ENCODE results near the gene DIP2C.
"Not testable (repeated sequence)": the region's sequence is repeated elsewhere in the genome, so short reads cannot be mapped to it uniquely, and the experiment has no call there.

The DIP2C gene

DNA sequence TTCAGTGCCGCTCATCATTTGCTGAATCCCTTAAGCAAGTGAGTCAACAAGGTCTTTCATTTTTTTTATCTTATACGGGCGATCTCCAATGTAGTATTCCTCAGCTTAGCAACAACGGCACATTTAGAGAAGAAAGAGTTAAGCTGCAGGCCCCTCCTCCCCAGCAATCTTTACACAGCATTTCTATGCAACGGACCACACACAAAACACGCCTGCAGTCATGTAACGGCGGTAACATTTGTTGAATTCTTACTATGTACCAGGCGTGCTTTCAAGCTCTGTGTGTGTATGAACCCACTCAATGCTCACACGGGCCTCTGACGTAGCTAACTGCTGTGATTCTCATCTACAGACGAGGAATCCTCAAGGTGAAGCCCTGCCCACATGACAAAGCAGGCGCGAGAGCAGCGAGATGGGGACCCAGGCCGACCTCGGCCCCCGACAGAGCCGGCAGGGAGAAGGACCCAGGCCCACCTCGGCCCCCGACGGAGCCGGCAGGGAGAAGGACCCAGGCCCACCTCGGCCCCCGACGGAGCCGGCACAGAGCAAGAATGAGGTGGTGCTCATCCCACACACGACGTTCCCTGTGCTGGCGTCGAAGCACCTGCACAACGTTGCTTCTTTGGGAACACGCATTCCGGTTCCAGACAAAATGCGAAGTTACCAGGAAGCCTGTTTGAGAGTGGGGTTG lies 313.5 kb downstream of the DIP2C start:
- DNase-seq (ENCODE audit: low spot score) = no peak

DNA sequence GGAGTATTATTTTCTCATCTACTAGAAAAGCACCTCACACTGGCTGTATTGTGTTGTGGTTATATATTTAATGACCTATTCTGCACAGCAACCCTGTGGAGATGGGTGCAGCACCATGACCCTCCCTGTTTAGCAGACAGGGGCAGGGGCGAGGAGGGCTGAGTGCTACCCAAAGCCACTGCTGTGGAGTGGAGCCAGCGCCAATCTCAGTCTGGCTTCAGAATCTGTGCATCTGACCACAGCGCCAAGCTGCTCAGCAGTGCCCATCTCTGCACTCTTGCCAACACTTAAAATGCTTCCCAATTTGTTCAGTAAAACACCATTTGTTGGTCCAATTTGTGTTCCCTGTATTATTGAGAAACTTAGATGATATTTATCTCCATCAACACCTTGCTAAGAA lies 315.1 kb downstream of the DIP2C start:
- DNase-seq (ENCODE audit: low spot score) = no peak

DNA sequence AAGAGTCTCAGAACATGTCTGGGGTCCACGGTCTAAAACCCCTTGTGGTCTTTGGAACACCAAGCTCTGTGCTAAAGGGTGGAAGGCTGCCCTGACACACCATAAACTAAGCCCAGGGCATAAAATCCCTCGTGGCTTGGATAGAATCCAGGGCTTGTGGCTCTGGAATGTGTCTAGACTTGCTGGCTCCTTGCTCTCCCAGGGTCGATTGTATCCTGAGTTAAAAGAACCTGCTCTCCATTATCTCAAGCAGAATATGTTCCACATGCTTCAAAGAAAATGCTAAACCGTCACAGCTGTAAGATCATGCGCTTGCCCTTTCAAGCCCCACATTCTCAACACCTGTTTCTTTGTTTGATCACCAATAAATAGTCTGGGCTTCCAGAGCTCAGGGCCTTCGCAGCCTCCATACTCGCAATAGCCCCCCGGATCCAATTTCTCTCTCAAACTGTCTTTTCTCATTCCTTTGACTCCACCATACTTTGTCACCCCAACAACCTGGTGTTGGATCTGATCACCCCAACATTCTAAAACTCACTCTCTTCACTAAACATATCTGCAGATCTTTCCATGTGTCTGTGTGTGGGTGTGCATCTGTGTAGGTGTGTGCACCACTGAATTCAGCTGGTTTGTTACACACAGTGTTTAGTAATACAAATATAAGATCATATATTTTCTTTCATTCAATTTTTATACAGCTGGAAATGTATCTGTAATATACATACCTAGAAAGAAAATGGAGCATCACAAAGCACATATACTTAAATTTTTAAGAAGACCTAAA lies 315.8 kb downstream of the DIP2C start:
- DNase-seq (ENCODE audit: low spot score) = peak; percentile 49

DNA sequence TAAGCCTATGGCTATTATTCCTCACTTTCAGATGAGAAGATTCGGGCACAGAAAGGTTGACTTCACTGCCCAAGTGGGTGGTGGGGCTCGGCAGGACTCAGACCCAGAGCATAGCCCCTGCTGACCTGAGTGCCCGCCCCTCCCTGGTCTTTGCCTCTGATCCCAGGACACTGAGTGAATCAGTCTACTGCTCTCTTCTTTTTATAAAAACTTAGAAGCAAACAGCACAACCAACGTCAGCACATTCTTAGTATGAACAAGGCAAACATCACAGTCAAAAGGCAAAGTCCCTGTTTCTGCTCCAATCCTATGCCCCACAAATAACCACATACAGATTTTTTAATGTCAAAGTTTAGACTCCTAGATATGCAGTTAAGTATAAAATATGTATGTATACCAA lies 316.5 kb downstream of the DIP2C start:
- no peak for DNase-seq (ENCODE audit: low spot score)

DNA sequence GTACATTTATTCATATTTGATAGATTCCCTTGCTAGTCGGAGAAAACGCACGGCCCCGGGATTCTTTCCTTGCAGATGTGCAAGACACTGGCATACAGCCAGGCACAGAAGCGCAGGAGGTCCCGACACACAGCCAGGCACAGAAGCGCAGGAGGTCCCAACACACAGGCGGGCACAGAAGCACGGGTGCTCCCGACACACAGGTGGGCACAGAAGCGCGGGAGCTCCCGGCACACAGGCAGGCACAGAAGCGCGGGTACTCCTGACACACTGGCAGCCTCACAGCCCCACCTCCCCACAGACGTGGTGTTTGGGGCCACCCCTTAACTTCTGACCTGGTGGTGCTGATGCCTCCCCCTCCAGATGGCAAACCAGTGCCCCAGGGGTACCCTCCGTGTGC lies 316.9 kb downstream of the DIP2C start:
- DNase-seq (ENCODE audit: low spot score) = no peak

DNA sequence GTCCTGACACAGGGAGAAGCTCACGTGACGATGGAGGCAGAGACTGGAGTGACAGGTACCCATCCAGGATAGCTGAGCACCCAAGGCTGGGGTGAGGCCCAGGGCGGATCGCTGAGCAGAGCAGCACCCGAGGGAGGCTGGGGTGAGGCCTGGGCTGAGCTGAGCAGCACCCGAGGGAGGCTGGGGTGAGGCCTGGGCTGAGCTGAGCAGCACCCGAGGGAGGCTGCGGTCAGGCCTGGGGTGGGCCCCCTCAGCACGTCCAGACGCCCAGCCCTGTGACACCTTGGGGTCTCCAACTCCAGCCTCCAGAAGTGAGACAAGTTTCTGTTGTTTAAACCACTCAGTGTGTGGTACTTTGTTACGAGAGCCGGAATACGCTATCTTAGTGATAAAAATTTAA lies 318.0 kb downstream of the DIP2C start:
- DNase-seq (ENCODE audit: low spot score) = no peak

DNA sequence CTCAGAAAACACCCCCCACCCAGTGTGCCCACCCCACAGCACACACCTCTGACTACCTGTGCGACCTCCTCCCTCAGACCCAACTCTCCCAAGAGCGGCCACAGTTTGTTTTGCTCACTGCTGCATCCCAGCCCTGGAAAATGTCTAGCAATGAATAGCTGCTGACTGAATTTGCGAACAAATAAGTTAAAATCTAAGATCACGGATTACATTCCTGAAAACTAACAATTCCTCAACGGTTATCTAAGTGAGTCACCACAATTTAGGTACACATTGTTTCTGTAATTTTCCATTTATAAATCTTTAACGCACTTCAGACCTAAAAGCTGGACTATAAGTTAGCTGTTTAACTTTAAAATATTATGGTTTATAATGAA lies 319.0 kb downstream of the DIP2C start:
- DNase-seq (ENCODE audit: low spot score) = no peak

DNA sequence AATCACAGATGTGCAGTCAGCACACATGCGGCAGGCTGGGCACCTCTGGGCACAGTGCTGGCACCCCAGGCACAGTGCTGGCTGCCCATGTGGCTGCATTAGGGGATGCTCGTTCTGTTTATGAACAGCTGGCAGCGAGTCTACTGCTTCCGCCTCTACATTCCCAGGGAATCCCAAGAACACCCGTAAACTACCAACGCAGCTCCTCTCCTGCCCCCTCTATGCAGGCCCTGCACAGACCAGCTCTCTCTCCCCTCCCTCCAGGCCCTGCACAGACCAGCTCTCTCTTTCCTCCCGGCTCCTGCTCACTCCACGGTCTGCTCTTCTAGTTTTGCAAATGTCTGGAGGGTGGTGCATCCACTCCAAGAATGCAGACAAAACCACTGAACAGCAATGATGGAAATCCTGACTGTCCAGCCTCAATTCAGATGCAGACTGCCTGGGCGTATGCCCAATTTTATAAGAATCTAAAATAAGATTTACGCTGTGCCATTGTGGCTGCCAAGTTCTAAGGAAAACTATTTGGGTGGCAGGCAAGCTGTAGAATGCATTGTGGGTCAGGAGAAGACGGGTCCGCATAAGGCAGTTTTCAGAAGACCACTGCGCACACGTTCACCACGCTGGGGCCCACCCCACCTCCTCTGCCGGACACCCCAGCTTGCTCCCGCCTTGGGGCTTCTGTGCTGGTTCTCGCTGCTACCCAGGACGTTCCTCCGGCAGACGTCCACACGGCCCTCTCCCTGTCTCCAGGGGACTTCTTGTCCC lies 319.6 kb downstream of the DIP2C start:
- no peak for DNase-seq (ENCODE audit: low spot score)

DNA sequence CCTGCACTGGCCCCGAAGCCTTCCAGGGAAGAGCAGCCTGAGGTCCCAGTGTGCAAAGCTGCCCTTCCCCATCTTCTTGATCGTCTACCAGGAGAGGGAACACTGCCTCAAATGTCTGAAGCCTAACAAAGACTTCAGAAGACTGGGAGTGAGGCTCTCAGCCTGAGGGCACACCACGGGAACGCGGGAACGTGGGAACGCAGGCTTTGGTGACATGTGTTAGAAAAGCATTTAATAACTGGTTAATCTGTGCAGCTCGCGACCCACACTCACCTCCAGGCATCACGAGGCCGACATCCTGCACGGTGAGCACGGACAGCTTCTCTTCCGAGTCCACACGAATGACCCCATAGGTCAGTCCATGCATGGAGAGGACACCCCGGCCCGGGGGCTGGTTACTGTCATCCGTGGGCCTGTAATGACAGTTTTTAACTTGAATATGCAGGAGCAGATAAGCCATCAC lies 320.2 kb downstream of the DIP2C start:
- DNase-seq (ENCODE audit: low spot score) = no peak

DNA sequence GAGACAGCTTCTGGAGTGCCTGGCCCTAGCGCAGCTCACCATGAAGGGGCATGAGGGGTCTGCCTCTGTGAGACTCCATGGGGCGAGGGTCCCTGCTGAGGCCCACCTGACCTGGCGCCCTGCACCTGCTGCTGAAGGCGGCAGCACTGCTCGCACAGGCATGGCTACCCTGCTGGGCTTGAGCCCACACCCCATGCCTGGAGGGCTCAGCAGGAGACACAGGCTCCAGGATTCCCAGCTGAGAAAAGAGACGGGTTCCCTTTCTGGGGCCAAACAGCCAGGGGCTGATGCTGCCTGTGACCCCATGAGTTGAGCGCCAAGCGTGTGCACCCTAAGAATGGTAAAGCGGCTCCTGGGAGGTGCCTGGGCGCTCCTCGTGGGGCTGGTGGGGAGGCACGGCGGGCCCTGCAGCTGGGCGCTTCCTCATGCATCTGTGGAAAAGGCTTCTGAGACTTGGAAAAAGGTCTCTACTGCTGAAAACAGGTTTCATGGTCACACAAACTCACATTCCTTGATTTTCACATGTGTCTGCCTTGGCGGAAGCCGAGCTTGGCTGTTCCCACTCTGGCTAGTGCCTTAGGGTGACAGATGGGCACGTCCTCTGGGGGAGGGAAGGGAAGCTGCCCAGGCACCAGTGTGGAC lies 320.8 kb downstream of the DIP2C start:
- DNase-seq (ENCODE audit: low spot score) = no peak

DNA sequence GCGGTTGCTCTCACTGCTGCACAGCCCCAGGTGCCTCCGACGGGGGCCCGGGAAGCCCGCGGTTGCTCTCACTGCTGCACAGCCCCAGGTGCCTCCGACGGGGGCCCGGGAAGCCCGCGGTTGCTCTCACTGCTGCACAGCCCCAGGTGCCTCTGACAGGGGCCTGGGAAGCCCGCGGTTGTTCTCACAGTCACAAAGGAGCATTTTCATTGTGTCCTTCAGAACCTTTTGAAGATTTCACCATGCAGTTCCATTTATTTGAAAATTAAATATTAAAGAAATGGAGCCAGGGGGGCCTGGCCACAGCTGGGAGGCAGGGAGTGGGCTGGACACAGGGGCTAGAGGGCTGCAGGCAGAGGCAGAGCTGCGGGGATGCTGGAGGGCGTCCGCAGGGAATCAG lies 321.4 kb downstream of the DIP2C start:
- not testable (repeated sequence) for DNase-seq (ENCODE audit: low spot score)

DNA sequence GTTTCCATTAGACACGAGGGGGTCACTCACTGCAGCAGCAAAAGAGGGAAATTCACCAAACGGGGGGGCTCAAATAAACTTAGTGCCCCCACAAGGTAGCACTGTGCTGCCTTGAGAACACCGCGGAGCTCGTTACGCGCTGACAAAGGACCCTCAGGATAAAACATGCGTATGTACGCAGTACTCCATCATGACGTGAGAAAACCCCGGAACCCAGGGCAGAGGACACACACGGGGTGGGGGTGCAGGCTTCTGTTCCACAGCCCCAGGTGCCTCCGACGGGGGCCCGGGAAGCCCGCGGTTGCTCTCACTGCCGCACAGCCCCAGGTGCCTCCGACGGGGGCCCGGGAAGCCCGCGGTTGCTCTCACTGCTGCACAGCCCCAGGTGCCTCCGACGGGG lies 321.8 kb downstream of the DIP2C start:
- DNase-seq (ENCODE audit: low spot score) = no peak

DNA sequence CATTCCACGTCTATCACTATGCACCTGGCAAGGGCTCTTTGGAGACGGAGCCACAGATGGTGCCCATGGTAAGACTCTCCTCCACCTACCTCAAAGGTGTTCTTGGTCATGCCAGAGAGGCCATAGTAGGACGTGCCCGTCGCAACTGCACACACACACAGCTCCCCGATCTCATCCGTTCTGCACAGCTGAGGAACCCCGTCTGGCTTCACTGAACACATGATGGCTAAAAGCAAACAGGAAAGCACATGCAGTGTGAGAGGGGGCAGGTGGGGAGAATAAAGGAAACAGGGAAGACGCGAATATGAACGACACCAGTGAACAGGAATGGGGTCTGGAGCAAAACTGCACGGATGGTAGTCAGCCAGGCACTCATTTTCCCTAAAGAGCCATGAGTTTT lies 323.3 kb downstream of the DIP2C start:
- DNase-seq (ENCODE audit: low spot score) = no peak

DNA sequence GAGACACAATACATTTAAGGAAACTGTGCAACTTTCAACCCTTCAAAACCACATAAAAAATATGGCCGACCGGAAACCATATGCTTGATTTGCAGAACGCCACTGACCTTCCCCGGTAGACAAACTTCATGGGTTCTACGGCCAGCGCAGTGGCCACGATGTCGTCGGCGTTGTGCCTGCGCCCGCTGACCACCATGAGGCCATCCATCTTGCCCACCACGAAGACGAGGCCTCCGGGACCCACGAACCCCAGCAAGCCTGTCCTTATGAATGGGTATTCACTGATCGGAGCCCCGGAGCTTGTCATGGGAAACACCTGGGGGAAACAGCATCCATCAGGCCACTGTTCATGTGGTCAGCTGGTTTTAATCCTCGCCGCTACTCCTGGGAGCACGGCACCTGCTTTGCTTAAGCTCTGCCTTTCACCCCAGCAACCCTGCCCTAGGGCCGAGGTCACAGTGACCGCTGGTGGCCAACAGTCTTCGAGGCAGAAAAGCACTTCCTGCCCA lies 325.1 kb downstream of the DIP2C start:
- DNase-seq (ENCODE audit: low spot score) = no peak

DNA sequence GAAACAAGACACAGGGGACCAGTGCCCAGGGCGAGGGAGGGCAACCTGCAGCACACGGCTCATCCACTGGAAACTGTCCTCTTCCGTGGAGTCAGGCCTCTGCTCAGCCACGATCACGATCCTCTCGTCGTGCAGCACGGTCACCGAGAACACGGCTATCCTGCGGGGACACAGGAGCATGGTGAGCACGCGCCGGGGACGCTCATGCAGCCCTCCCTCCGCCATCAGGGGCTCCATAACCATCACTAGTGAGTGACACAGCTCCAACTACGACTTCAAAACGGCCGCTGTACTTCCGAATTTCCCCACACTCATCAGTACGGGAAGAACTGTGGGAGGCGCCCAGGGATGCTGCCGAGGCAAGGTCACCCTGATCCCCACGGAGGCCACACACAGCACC lies 326.3 kb downstream of the DIP2C start:
- no peak for DNase-seq (ENCODE audit: low spot score)

DNA sequence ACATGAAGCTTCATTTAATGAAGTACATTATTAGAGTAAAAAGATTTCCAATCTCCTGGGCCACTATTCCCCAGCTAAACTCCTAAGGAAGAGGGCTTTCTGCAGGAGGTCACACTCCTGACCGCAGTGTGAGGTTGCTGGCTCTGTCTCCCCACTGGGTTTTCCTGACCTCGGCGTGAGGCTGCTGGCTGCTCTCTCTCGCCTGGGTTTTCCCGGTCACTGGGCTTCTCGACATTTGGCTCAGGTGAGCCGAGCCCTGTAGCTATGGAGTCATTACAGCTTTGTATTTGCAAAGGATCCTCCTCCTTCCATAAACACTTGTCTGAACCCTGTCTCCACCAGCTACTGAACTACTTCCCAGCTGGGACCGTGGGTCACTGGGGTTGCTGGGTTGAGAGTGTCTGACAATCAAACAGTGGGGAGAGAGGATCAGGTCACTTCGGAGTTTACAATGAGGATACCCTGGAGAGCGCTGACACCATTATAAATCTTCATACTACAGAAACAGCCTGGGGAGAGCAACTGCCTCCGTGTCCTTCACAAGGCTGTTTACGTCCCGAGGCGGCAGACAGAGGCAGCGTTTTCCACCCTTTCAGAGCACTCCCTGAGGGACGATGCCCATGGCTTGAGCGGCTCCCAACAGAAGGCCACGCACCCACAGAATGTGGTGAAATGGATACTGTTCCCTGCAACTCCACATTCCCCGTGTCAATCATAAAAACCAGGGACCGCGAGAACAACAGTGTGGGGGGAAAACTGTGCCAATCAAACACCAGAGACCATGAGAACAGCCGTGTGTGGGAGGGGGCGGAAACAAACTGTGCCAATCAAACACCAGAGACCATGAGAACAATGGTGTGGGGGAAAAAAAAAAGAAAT lies 328.0 kb downstream of the DIP2C start:
- DNase-seq (ENCODE audit: low spot score) = no peak

DNA sequence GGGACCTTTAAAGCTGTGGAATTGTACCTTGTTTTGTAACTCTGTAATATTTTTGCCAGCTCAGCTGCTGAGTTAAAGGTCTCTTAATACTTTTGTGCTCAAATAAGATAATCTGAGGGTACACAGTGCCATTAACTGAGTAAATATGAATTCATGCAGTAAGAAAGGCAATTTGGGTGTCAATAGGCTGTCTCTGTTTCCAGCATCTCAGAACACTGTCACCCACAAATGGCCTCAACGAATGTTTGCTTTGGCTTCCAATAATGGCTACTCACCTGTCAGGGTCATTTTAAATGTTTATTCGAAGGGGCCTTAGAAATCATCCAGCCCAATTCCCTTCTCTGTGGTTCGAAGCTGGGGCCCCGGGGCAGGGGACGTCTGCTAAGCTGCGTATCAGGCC lies 328.8 kb downstream of the DIP2C start:
- no peak for DNase-seq (ENCODE audit: low spot score)

DNA sequence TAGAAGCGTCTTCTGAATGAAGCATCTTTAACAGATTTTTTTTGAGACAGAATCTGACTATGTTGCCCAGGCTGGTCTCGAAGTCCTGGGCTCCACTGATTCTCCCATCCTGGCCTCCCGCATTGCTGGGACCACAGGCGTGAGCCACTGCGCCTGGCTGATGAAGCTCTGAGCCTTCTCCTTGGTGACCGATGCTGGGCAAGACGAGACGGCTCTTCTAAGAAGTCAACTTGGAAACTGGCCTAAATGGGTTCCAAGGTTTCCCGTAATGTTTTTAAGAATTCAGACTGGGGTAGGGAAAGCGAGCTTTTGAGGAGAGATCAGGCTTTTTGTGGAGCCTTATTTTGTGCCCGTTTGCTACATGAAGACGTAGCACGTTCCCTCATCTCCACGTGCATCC lies 329.7 kb downstream of the DIP2C start:
- DNase-seq (ENCODE audit: low spot score) = no peak

DNA sequence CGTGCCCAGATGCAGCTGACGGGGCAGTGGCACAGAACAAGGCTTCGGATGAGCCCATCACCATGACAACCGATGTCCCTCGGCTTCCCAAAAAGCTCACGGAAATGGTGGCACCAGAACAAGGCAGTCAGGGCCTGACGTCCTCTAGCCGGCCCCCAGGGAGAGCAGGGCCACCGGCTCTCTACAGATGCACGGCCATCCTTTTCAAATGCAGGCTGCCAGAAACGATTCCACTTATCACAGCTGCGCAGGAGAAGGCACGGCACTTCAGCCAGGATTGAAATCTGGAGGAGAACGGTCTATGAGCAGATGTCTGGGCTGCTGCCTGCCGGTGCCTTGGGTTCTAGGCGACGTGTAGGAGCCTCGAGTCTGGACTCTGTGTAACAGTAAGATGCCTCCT lies 330.4 kb downstream of the DIP2C start:
- DNase-seq (ENCODE audit: low spot score) = no peak

DNA sequence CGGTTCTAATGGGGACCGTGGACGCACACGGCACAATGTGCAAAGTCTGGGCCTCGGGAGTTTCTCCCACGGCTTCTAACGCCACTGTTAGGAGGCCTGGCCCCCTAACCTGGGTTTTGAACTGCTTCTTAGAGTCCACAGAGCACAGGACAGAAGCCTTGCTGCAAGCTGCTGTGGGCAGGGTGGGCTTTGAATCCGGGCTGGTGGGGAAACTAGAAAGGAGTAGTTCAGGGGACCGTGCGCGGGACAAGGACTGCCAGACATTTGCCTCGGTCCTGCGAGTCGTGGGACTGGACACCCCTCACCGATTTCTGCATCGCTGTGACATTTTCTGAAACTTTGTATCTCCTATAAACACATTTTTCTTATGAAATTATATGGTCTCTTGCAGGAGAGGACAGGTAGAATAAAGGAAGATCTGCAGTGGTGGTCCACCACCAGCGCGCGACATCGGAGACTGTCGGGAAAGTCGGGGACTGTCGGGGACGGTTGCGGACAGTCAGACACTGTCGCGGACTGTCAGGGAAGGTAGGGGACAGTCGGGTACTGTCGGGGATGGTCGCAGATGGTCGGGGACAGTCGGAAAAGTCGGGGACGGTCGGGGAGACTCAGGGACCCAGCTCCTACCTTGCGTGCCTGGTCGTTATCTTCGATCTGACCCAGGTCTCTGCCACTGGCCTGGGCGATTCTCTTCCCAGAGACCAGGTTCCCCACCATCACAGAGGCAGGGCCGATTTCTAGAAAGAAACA lies 332.1 kb downstream of the DIP2C start:
- DNase-seq (ENCODE audit: low spot score) = no peak
